Prostate gland (tissue), 2 donors: ENCODE results near the gene UGT2B10.

ENCODE experiments used
- POLR2A ChIP-seq: fragments of 450-650 bp; IDR thresholded peaks from one replicate; pipeline ENCODE4 v1.6.1; 2016; ENCODE audit warnings: antibody characterized with exemption, mild to moderate bottlenecking
- POLR2AphosphoS5 ChIP-seq: sonication (generic); formaldehyde crosslinking; IDR thresholded peaks from one replicate; pipeline ENCODE4 v1.6.1; 2017; ENCODE audit warnings: antibody characterized with exemption
- TF ChIP-seq, protein P1 (sequence below), 4 experiments: fragments of 200-600 bp in 2 of 4; fragments of 450-650 bp in 2 of 4; sonication (generic) in 2 of 4; IDR thresholded peaks; 1 replicate in 3 of 4; 2 replicates in 1 of 4; pipeline ENCODE4 v1.5.1; 2016 to 2019; ENCODE audit warnings: antibody characterized with exemption in 4 of 4, mild to moderate bottlenecking in 2 of 4, moderate library complexity in 2 of 4

DNA sequence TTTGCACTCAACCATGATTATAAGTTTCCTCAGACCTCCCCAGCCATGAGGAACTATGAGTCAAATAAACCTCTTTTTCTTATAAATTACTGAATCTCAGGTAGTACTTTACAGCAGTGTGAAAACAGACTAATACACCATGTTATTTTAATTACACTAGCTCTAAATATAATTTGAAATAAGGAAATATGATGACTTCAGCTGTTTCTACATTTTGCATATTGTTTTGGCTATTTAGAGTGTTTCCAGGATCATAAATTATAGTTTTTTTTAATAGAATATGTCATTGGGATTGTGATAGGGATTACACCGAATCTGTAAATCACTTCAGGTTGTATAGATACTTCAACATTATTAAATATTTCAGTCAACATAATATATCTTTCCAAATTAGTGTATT is 43.9 kb downstream of the UGT2B10 start:
- TF ChIP-seq, protein P1, sequence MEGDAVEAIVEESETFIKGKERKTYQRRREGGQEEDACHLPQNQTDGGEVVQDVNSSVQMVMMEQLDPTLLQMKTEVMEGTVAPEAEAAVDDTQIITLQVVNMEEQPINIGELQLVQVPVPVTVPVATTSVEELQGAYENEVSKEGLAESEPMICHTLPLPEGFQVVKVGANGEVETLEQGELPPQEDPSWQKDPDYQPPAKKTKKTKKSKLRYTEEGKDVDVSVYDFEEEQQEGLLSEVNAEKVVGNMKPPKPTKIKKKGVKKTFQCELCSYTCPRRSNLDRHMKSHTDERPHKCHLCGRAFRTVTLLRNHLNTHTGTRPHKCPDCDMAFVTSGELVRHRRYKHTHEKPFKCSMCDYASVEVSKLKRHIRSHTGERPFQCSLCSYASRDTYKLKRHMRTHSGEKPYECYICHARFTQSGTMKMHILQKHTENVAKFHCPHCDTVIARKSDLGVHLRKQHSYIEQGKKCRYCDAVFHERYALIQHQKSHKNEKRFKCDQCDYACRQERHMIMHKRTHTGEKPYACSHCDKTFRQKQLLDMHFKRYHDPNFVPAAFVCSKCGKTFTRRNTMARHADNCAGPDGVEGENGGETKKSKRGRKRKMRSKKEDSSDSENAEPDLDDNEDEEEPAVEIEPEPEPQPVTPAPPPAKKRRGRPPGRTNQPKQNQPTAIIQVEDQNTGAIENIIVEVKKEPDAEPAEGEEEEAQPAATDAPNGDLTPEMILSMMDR (IDR thresholded peaks at IDR 0.05): no peak
- TF ChIP-seq POLR2A (no peak), POLR2AphosphoS5 (no peak)
